IPS-NIHi7 (cell line): Measurements from ENCODE around the gene SORCS2.
A peak's percentile ranks its signal among the peaks of the same experiment; 100 is the strongest.

Experiments used
- DNase-seq: peaks from one replicate; pipeline ENCODE4 v3.0.0; 2012; ENCODE audit warnings: mixed read lengths; ENCODE audit errors: extremely low spot score

SORCS2 gene

GRCh38 chr4:7222521-7222920 is 30.2 kb downstream of the SORCS2 start:
- DNase-seq: no peak

DNA sequence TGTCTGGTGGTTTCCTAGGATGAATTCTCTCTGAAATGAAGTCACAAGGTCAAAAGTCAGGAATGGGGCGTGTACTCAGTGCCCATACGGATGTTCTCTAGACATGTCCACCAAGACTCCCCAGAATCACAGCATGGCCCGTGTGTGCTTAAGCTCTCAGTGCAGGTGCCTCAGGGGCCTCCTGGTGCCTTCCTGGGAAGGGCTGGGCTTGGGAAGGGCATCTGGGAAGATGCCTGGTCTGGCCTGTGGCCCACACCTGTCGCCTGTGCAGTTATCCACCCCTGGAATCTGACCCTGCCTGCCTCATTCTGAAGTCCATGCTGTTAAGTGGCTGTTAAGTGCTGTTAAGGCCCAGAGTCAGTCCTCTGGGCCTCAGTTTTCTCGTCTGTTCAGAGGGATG is 31.2 kb downstream of the SORCS2 start:
- no peak for DNase-seq

DNA sequence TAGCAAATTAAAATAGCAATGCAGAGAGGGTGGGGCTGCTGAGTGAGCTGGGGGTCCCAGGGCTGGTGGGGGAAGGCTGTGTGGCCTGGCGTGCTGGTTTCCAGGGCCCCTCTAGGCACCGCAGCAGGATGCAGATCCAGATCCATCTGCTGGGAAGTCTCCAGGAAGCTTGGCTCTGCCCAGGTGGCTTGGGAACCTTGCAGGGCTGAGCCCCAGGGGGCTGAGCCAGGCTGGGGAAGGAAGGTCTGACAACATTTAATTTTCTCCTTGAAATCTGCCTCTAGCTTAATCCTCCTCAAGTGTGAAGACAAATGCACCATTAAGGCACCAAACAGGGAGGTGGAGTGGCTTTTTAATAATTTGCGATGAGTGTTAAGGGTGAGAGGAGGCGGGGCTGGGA is 31.7 kb downstream of the SORCS2 start:
- no peak for DNase-seq

DNA sequence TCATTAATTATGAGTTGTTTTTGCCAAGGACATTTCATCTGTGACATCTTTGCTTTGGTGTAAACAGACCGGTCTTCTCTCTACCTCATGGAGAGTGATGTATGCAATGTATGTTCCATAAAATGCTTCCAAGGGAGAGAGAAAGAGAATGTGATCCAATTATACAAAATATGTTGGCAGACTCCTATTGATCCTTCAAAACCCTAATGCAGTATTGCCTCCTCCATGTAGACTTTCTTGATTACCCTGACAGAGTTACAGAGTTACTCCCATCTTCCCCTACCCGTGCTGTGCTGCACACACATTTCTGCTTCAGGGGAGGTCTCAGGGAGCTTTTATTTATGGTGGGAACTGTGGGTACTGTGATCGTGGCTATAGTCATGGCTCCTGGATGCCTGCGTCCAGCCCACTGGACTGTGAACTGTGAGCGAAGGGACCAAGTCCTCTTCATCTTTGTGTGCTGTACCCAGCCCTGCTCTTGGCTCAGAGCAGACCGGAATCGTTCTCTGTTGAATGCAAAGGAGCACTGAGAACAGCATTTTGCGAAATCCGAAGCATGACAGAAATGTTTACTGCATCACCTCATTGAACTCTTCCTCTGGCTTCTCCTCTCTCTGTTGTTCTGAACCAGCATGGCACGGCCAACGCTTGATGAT is 32.7 kb downstream of the SORCS2 start:
- no peak for DNase-seq

DNA sequence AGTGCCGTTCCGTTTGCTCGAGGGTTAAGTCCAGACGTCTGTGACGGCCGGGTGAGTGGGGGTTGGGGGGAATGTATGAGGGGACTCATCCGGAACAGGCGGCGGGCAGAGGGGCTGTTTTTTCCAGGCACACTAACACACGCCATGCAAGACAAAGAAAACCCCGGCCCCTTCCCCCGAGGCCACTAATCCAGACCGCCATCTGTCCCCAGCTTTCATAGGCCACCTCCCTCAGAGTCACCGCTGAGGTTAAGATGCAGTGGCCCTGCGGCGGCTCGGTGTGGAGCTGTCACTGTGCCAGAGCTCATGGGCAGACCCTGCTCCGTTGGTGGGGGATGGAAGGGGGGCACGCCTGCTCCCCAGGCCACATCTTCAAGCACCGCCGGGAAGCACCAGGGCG is 34.1 kb downstream of the SORCS2 start:
- DNase-seq: no peak

GRCh38 chr4:7227008-7227407 is 34.7 kb downstream of the SORCS2 start:
- DNase-seq: no peak

DNA sequence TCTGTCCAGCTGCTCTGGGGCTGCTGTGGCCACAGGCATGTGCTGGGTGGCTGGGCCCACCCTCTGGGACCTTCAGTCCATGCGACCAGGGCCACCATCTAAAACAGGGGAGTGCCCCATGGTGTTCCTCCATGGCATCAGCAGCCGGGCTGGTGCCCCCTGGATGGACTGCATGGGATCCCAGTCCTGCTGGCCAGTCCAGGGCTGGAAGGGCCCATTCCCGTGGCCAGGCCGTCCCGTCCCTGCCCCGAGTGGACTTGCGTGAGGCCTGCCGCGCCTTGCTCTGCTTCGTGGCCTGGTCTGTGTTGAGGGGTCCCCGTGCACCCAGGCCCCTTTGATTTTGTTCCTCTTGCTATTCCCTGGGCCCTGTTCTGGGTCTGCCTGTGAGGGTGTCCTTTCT is 36.4 kb downstream of the SORCS2 start:
- DNase-seq: no peak

DNA sequence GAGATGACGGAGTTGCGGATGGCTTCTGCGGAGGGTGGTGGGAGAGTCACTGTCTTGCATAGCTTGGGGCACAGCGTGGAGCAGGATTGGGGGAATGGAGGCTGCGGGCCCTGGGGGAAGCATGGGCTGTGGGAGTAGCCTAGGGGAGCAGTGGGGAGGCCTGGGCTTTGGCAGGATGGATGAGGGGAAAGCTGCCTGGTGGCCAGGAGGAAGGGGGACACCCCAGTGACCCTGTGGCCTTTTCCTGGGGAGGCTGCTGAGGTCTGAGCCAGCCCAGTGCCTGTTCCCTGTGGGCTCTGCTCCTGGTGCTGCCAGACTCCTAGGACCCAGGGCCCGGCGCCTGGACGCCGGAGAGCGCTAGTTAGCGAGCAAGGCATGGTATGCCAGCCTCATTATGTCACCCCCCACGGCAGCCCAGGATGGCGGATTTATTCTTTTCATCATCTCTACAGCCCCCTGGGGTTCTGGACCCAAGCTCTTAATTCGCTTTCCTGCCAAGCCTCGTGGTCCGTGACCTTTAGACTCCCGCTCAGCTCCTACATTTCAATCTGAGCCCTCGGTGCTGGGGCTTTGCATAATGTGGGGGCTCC is 39.8 kb downstream of the SORCS2 start:
- no peak for DNase-seq

- DNase-seq: no peak
These were observed 40.8 kb downstream of the SORCS2 start for GRCh38 chr4:7233006-7233580.

DNA sequence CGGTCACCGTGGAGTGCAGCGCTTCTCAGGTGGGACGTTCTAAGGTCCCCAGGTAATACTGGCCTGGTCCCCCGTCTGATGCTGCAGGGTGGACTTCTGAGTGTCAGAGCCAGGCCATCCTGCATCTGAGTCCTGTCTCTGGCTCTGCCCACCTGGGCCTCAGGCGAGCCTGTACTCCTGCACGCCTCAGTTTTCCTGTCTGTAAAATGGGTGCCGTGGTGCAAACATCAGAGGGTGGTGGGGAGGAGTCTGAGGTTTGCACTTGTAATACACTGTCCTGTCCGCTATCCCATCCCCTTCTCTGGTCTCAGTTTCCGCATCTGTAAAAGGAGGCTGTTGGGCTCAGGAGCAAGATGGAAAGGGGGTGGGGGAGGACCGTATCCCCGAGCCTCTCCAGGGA is 41.3 kb downstream of the SORCS2 start:
- DNase-seq: no peak

DNA sequence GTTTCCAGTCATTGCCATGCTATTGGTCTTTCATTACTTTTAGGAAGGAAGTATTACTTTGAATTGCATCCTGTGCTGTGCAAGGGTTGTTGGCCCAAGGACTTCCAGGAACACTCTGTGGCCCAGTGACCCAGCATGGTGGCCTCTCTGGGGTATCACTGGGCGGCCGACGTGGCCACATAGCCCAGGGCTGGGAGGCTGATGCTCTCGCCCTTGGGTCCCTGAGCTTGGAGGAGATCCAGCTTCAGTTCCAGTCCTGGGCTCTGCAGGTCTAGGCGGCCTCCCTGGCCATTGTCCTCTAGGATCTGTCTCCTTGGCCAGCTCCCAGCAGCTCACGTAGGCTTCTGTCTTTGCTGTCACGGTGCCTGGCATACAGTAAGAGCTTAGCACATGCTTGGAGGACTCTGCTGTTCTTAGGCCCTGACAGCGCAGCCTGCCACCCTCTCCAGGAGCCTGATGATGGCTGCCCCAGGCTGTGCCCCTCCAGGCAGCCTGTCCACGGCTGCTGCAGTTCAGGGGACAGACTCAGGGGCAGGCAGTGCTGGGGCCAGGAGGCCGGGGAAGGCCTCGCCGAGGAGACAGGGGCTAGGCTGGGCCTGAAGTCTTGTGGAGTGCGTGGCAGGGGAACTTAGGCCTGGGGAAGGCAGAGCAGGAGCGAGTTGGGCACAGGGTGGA is 42.2 kb downstream of the SORCS2 start:
- DNase-seq: no peak

- no peak for DNase-seq
These were observed 42.7 kb downstream of the SORCS2 start for GRCh38 chr4:7235030-7235380.

DNA sequence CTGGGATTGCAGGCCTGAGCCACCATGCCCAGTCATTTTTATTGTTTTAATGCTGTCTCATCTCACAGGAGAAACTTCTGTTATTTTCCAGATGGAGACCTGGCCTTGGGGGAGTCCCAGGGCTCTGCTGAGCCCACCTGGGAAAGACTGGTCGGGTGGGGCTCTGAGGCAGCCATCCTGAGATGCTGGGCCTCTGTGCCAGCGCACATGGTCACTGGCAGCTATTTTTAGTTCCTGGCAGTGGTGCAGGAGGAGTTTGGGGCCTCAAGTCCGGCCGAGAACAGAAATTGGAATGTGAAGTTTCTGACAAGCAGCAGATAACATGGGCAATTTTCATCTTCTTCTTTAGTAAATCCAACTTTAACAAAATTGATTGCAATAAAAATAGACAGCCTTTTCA is 44.5 kb downstream of the SORCS2 start:
- no peak for DNase-seq

GRCh38 chr4:7237873-7238272 is 45.5 kb downstream of the SORCS2 start:
- no peak for DNase-seq

DNA sequence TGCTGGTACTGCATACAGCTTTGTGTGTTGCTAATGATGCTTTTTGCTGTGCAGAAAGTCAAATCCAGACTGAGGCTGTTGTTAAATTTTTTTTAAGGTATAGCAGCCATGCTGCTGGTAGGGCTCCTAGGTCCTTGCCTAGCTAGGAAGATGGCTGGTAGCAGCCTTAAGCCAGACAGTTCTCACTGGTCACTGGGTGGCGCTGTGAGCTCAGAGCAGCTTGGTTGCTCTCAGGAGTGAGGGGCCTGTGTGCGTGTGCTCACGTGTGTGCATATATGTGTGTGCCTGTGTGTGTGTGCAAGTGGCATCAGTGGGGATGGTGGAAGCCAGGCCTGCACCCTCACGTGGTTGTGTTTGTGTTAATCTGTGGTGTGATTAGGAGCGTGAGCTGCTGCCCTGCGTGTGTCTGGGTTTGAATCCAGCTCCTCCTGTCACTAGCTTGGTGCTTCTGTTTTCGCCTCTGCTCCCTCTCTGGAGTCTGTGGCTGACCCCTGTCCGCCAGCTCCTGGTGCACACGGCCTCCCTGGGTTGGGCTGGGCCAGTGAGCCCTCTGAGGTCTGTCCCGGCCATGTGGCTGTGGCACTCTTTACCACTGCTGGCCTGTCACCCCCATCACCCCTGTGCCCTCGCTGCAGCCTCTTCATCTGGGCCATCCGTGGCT is 46.1 kb downstream of the SORCS2 start:
- peak; percentile 62 for DNase-seq

GRCh38 chr4:7239101-7239820 is 46.9 kb downstream of the SORCS2 start:
- DNase-seq: no peak

DNA sequence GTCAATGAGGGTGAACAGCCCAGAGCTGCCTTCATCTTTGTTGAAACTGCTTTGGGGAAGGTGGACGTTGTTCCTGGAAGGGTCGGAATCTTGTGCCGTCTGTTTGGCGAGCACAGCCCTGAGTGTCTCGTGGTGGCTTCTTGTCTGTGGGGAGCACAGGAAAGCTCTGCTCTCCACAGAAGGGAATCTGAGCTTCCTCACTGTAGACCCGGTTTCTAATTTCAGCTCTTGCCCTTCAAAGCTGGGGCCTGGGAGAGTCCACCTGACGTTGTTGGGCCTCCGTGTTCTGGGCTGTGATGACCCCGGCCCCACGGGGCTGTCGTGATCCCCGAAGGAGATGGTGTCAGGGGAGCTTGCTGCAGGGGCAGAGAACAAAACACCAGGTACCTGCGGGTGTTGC is 47.5 kb downstream of the SORCS2 start:
- DNase-seq: no peak

DNA sequence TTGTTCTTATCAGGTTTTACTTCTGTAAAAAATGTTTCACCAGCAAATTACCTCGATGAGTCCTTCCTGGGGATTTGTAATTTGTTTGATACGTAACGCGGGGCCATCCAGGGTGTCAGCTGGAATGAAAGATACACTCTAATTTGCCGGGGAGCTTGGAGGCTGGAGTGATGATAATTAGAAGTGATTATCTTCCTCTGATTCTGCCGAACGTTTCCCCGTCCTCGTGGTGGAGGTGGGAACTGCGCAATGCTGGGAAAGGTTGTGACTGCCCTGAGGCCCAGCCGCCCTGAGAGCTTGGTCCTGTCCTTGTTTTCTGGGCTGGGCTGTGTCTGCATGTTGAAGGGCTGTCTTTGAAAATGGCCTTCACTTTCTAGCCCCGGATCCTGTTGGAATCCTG is 48.0 kb downstream of the SORCS2 start:
- no peak for DNase-seq

GRCh38 chr4:7241597-7242125 is 49.3 kb downstream of the SORCS2 start:
- DNase-seq: no peak

GRCh38 chr4:7242766-7243165 is 50.4 kb downstream of the SORCS2 start:
- no peak for DNase-seq

DNA sequence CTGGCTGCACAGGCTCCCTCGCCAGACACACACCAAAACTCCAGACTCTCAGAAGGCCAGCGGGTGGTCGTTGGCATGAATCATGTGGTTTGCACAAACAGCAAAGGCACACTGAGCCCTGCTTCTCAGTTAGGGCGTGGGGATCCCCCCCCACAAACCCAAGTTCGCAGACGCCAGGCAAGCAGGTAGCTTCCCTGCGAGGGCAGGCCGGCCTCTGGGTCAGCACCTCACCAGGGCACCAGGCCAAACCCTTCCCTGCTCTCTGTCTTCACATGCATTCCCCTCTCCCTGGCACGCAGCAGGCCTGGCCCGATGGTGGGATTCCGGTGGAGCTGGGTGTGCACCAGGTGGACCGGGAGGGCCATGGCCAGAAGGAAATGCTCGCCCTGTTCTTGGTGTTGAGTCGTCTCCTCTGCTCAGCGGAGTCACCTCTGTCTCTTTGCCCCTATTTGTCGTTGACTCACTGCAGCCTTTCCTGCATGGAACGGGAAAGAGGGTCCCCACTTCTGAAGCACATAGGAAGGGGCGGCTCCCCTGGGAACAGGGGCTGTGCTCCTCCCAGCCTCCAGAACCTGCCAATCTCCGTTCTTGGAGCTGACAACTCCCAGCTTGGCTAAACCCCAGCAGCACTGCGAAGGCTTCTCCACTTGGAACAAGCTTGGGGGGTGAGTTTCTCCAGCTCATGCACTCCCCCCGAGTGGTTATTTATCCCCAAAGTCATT is 51.4 kb downstream of the SORCS2 start:
- DNase-seq: no peak
